A549 (cell line): ENCODE results near the gene LRRC71.

Experiments
- CEBPB ChIP-seq, 2 experiments: fragments of >200 bp in 1 of 2; sonication (Bioruptor Twin) in 1 of 2; formaldehyde crosslinking in 1 of 2; IDR thresholded peaks; 2 replicates each; pipeline ENCODE4 v1.6.1; 2012 to 2016
- CTCF ChIP-seq: fragments of >200 bp; sonication (Bioruptor Twin); formaldehyde crosslinking; IDR thresholded peaks from 3 replicates; pipeline ENCODE4 v1.5.1; 2016
- KDM5A ChIP-seq: fragments of 200-600 bp; sonication (generic); IDR thresholded peaks from 2 replicates; pipeline ENCODE4 v1.6.1; 2016; ENCODE audit warnings: antibody characterized with exemption, mild to moderate bottlenecking
- MAFK ChIP-seq: fragments of 450-650 bp; IDR thresholded peaks from 2 replicates; pipeline ENCODE4 v1.6.1; 2014; ENCODE audit not compliant: partially characterized antibody
- NFE2L2 ChIP-seq: fragments of 150-350 bp; conservative IDR thresholded peaks from 2 replicates; pipeline ENCODE4 v1.6.1; 2014; ENCODE audit warnings: low read length
- RAD21 ChIP-seq, 2 experiments: fragments of >200 bp in 1 of 2; sonication (Bioruptor Twin) in 1 of 2; formaldehyde crosslinking in 1 of 2; IDR thresholded peaks in 1 of 2; conservative IDR thresholded peaks in 1 of 2; 2 replicates in 1 of 2; 3 replicates in 1 of 2; pipeline ENCODE4 v1.6.1; 2012 to 2018; ENCODE audit warnings: inconsistent platforms in 1 of 2
- ZFP36 ChIP-seq: fragments of 450-650 bp; IDR thresholded peaks from 2 replicates; pipeline ENCODE4 v1.6.1; 2014; ENCODE audit warnings: borderline replicate concordance; ENCODE audit not compliant: partially characterized antibody

DNA sequence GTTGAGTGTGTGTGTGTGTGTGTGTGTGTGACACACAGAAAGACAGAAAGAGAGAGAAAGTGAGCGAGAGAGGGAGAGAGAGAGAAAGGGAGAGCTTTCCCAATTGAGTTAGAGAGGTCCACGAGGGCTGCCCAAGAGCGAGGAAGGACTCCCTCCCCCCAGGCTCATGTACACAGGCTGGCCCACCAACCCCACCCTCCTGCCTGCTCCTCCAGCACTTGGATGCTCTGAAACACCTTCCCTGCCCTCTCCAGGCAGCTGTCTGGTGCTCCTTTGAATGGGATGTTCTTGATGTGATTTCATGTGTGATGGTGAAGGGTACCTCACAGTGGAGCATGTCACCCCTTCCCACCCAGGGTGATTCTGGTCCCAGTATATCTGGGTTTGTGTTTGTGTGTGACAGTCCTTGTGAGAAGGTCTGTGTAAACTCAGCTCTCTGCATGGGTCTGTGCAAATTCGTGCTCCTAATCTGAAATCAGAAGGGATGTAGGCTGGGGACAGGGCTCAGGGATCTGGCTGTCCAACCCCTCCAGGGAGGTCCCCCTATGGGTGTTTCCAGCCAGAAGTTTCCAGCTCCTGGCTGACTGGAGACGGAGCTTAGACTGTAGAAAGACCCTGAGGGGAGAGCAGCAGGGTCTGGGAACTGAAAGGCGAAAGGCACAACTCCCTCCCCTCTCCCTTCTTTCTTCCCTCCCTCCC, 33.7 kb upstream of the LRRC71 start:
- TF ChIP-seq KDM5A (no peak), CEBPB (IDR thresholded peaks at IDR 0.05) (no peak), RAD21 (conservative IDR thresholded peaks at IDR 0.05 in 1 of 2, IDR thresholded peaks at IDR 0.05 in 1 of 2) (no peak), ZFP36 (no peak), CTCF (no peak), MAFK (no peak), NFE2L2 (no peak)
